Parathyroid adenoma (tissue), 2 donors: ENCODE data around the gene DYNLT4.

Source experiments
- H2AFZ ChIP-seq: fragments of 300-600 bp; sonication (generic); one replicate; pipeline ENCODE4 v1.7.0; 2017; ENCODE audit warnings: antibody characterized with exemption, mild to moderate bottlenecking
- H3K27ac ChIP-seq: fragments of 300-600 bp; sonication (generic); one replicate; pipeline ENCODE4 v1.7.0; 2017
- H3K27me3 ChIP-seq: fragments of 300-600 bp; sonication (generic); one replicate; pipeline ENCODE4 v1.7.0; 2017; ENCODE audit warnings: low read length; ENCODE audit not compliant: control insufficient read depth, insufficient read depth
- H3K36me3 ChIP-seq: fragments of 300-600 bp; sonication (generic); one replicate; pipeline ENCODE4 v1.7.0; 2017; ENCODE audit warnings: low read length; ENCODE audit not compliant: control insufficient read depth, insufficient read depth
- H3K4me1 ChIP-seq: fragments of 300-600 bp; sonication (generic); one replicate; pipeline ENCODE4 v1.7.0; 2017; ENCODE audit warnings: control low read depth
- H3K4me2 ChIP-seq: fragments of 300-600 bp; sonication (generic); one replicate; pipeline ENCODE4 v1.7.0; 2017; ENCODE audit warnings: low read length
- H3K4me3 ChIP-seq: fragments of 300-600 bp; sonication (generic); one replicate; pipeline ENCODE4 v1.7.0; 2017; ENCODE audit warnings: low read depth, low read length
- H3K79me2 ChIP-seq: fragments of 300-600 bp; sonication (generic); one replicate; pipeline ENCODE4 v1.7.0; 2017; ENCODE audit warnings: control low read depth
- H3K9ac ChIP-seq: fragments of 300-600 bp; sonication (generic); one replicate; pipeline ENCODE4 v1.7.0; 2017; ENCODE audit warnings: mild to moderate bottlenecking
- H3K9me3 ChIP-seq: fragments of 300-600 bp; sonication (generic); one replicate; pipeline ENCODE4 v1.7.0; 2017; ENCODE audit warnings: low read length; ENCODE audit not compliant: control insufficient read depth
- TF ChIP-seq, protein P1 (sequence below): fragments of 300-600 bp; sonication (generic); IDR thresholded peaks from one replicate; pipeline ENCODE4 v1.7.0; 2017; ENCODE audit warnings: antibody characterized with exemption, mild to moderate bottlenecking
- donor health status: primary hyperparathyroidism.

DYNLT4 gene

DNA sequence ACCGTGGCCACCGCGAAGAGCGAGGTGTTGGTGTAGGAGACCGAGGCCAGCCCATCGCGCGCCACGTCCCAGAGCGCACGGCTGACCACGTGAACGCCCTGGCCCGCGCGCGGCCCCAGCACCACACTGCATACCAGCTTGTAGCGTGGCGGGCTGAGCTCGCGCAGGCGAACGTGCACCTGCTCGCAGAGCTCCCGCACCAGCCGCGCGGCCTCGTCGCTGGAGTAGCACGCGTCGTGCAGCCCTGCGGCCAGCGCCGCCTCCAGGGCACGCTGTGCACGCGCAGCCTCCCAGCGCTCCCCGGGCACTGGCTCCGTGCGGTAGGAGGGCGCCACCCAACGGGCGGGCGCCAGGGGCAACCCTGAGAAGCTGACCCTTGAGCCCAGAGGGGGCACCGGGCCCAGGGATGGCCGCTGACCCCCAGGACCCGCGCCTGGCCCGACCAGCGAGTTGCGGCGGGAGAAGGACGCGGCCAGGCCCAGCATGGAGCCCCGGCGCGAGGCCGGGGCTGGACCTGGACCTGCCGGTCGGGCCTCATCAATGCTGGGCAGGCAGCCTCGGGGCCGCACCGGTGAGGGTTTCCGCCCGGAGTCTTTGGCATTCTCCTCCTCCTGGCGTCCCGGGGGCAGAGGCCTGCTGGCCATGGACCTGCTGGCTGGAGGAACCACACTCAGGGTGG is 987 bp downstream of the DYNLT4 start:
- Histone ChIP-seq H3K27ac (peak overlapping the region; percentile 100), H3K79me2 (peaks cover 5% of the 10 kb centered on the region), H3K4me1 (peaks cover 36% of the 10 kb centered on the region), H3K4me3 (no peak overlapping the region), H3K9me3 (no peaks in the 10 kb centered on the region), H2AFZ (no peak overlapping the region), H3K27me3 (no peaks in the 10 kb centered on the region), H3K9ac (no peak overlapping the region), H3K4me2 (peak overlapping the region; percentile 64), H3K36me3 (no peaks in the 10 kb centered on the region)
- TF ChIP-seq, protein P1, sequence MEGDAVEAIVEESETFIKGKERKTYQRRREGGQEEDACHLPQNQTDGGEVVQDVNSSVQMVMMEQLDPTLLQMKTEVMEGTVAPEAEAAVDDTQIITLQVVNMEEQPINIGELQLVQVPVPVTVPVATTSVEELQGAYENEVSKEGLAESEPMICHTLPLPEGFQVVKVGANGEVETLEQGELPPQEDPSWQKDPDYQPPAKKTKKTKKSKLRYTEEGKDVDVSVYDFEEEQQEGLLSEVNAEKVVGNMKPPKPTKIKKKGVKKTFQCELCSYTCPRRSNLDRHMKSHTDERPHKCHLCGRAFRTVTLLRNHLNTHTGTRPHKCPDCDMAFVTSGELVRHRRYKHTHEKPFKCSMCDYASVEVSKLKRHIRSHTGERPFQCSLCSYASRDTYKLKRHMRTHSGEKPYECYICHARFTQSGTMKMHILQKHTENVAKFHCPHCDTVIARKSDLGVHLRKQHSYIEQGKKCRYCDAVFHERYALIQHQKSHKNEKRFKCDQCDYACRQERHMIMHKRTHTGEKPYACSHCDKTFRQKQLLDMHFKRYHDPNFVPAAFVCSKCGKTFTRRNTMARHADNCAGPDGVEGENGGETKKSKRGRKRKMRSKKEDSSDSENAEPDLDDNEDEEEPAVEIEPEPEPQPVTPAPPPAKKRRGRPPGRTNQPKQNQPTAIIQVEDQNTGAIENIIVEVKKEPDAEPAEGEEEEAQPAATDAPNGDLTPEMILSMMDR = no peak

DNA sequence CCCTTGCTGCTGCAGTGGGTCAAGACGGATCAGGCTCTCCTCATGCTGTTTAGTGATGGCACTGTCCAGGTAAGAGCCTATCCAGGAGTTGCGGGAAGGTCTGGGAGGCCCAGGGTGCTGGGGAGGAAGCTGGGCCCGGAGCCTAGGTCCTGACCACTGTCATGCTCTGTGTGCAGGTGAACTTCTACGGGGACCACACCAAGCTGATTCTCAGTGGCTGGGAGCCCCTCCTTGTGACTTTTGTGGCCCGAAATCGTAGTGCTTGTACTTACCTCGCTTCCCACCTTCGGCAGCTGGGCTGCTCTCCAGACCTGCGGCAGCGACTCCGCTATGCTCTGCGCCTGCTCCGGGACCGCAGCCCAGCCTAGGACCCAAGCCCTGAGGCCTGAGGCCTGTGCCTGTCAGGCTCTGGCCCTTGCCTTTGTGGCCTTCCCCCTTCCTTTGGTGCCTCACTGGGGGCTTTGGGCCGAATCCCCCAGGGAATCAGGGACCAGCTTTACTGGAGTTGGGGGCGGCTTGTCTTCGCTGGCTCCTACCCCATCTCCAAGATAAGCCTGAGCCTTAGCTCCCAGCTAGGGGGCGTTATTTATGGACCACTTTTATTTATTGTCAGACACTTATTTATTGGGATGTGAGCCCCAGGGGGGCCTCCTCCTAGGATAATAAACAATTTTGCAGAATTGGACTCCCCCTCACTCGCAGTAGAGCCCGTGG is 1.7 kb downstream of the DYNLT4 start:
- Histone ChIP-seq H3K4me1 (peaks cover 36% of the 10 kb centered on the region), H3K79me2 (peaks cover 5% of the 10 kb centered on the region), H3K4me3 (no peak overlapping the region), H3K36me3 (no peaks in the 10 kb centered on the region), H3K9ac (no peak overlapping the region), H3K27ac (no peak overlapping the region), H2AFZ (no peak overlapping the region), H3K9me3 (no peaks in the 10 kb centered on the region), H3K27me3 (no peaks in the 10 kb centered on the region), H3K4me2 (no peak overlapping the region)
- TF ChIP-seq, protein P1 = no peak

DNA sequence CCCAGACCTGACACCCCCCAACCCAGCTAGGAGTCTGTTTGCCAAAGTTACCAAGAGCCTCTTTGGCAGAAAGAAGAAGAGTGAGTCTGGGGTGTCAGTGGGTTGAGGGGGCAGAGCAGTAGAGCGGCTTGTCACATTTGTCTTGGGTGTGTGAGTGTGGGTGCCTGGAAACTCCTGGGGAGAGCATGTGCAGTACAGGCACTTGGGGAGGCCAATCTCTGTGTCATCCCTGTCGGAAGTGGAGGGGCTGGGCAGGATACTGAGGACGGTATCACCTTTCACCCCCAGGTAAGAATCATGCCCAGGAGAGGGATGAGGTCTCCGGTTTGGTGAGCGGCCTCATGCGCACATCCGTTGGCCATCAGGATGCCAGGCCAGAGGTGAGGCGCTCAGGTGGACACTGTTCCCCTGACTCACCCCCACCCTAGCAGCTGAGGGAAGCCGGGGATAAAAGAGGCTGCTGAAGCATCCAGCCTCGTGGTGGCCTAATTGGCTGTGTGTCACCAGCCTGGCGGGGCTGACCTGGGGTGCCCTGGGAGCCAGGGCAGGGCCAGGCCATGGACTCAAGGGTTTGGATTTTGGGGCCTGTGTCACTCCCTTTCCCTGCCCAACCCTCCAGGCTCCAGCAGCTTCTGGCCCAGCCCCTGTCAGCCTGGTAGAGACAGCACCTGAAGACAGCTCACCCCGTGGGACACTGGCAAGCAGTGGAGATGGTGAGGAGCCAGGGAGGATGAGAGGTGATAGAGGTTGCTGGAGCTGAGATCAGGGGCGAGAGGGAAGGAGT is 3.6 kb downstream of the DYNLT4 start:
- no peaks in the 10 kb centered on the region for H3K9me3 ChIP-seq
- H3K4me2 ChIP-seq = no peak overlapping the region
- H3K9ac ChIP-seq = no peak overlapping the region
- no peaks in the 10 kb centered on the region for H3K79me2 ChIP-seq
- H3K27ac ChIP-seq = no peak overlapping the region
- no peaks in the 10 kb centered on the region for H3K36me3 ChIP-seq
- H2AFZ ChIP-seq = no peak overlapping the region
- TF ChIP-seq, protein P1 = no peak
- no peak overlapping the region for H3K4me3 ChIP-seq
- H3K27me3 ChIP-seq = no peaks in the 10 kb centered on the region
- H3K4me1 ChIP-seq = peaks cover 18% of the 10 kb centered on the region

DNA sequence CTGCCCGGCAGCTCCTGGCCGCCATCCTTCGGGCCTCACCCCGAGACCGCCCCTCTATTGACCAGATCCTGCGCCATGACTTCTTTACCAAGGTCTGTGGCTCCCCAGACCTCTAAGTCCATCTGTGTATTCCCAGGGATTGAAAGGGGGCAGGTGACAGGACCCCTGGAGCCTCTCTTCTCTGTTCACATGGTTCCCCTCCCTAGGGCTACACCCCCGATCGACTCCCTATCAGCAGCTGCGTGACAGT is 4.2 kb downstream of the DYNLT4 start:
- H3K9me3 ChIP-seq = no peaks in the 10 kb centered on the region
- H3K4me2 ChIP-seq = no peak overlapping the region
- H3K9ac ChIP-seq = no peak overlapping the region
- no peak overlapping the region for H2AFZ ChIP-seq
- TF ChIP-seq, protein P1 = no peak
- H3K79me2 ChIP-seq = no peaks in the 10 kb centered on the region
- no peaks in the 10 kb centered on the region for H3K27me3 ChIP-seq
- H3K4me3 ChIP-seq = no peak overlapping the region
- peaks cover 16% of the 10 kb centered on the region for H3K4me1 ChIP-seq
- H3K27ac ChIP-seq = no peak overlapping the region
- no peaks in the 10 kb centered on the region for H3K36me3 ChIP-seq
